ENCODE results near the gene GPX3.

GRCh38 chr5:151055336-151055735 is 34.9 kb downstream of the GPX3 start:
- TF ChIP-seq CTCF (conservative IDR thresholded peaks at IDR 0.05 in 1 of 2, IDR thresholded peaks at IDR 0.05 in 1 of 2; ENCODE audit: low read depth in 1 of 2, low read length in 2 of 2): no peak
- no peak for TF ChIP-seq EZH2 (IDR thresholded peaks at IDR 0.05; ENCODE audit: low read length, missing control alignments)

Data from fibroblast of lung (primary cell).